HFFc6 (cell line): ENCODE data around the gene GPC6. TPM values are rescaled to one million over a fixed set of nuclear protein-coding genes. Genes with fewer than 3 reads are reported as not detected.
A peak's percentile ranks its signal among the peaks of the same experiment; 100 is the strongest.

ENCODE experiments used
- DNase-seq: peaks from one replicate; pipeline ENCODE4 v3.0.0-alpha.2; 2018
- H3K27ac Mint-ChIP-seq: 2 replicates; pipeline ENCODE4 v1.8.0; 2020; ENCODE audit warnings: mild to moderate bottlenecking, mixed read lengths
- H3K27me3 Mint-ChIP-seq: 2 replicates; pipeline ENCODE4 v1.8.0; 2021; ENCODE audit warnings: mild to moderate bottlenecking, moderate library complexity, mixed read lengths; ENCODE audit not compliant: insufficient read depth
- H3K36me3 Mint-ChIP-seq: 2 replicates; pipeline ENCODE4 v1.8.0; 2021; ENCODE audit warnings: low read depth, mixed read lengths
- H3K4me1 Mint-ChIP-seq: 2 replicates; pipeline ENCODE4 v1.8.0; 2020; ENCODE audit warnings: low read depth, mixed read lengths
- H3K4me3 Mint-ChIP-seq: 2 replicates; pipeline ENCODE4 v1.8.0; 2020; ENCODE audit warnings: mild to moderate bottlenecking, moderate library complexity, mixed read lengths
- H3K9me3 Mint-ChIP-seq: 2 replicates; pipeline ENCODE4 v1.8.0; 2020; ENCODE audit warnings: mild to moderate bottlenecking, mixed read lengths
- total RNA-seq, 6 experiments: library from RNA; stranded (reverse); fragmentation: NEBNext Ultra II Directional; extraction: Animal tissue kit (Norgen Biotek cat#: 25700); gene quantifications; 2 replicates in 1 of 6; 3 replicates in 5 of 6; pipeline ENCODE4 v1.2.3, GENCODE V29; 2021
- TF ChIP-seq, protein P1 (sequence below): fragments of 200-600 bp; sonication (generic); IDR thresholded peaks from 2 replicates; pipeline ENCODE4 v1.5.0; 2021; ENCODE audit warnings: antibody characterized with exemption, mild to moderate bottlenecking

GPC6 gene
- total RNA-seq, 6 experiments from 2014 or later: 3.0 to 5.3 (median 4.4) TPM

DNA sequence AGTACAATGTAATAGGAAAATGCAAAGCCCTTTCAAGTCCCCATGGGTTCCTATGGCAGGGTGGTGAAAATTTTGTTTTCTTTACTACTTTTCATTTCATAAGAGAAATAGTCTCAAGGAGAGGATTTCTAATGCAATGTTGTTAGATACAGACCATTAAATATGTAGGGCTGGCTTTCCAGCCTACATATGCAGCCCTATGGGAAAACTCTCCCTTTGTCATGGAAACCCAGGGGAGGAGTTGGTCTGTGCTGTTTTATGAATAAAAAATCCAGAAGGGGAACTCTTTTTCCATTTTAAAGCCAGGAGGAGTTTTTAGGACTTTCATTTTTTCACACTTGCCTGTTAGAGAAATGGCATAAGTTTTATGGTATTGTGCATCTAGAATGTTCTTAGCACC is 1133.3 kb downstream of the GPC6 start:
- TF ChIP-seq, protein P1, sequence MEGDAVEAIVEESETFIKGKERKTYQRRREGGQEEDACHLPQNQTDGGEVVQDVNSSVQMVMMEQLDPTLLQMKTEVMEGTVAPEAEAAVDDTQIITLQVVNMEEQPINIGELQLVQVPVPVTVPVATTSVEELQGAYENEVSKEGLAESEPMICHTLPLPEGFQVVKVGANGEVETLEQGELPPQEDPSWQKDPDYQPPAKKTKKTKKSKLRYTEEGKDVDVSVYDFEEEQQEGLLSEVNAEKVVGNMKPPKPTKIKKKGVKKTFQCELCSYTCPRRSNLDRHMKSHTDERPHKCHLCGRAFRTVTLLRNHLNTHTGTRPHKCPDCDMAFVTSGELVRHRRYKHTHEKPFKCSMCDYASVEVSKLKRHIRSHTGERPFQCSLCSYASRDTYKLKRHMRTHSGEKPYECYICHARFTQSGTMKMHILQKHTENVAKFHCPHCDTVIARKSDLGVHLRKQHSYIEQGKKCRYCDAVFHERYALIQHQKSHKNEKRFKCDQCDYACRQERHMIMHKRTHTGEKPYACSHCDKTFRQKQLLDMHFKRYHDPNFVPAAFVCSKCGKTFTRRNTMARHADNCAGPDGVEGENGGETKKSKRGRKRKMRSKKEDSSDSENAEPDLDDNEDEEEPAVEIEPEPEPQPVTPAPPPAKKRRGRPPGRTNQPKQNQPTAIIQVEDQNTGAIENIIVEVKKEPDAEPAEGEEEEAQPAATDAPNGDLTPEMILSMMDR: no peak
- Mint-ChIP-seq H3K27me3 (peaks cover 3% of the 10 kb centered on the region), H3K27ac (no peak overlapping the region), H3K4me1 (peaks cover 15% of the 10 kb centered on the region), H3K36me3 (no peaks in the 10 kb centered on the region), H3K9me3 (no peaks in the 10 kb centered on the region; the same call in 1 of the 2 replicates), H3K4me3 (no peak overlapping the region)
- no peak for DNase-seq

DNA sequence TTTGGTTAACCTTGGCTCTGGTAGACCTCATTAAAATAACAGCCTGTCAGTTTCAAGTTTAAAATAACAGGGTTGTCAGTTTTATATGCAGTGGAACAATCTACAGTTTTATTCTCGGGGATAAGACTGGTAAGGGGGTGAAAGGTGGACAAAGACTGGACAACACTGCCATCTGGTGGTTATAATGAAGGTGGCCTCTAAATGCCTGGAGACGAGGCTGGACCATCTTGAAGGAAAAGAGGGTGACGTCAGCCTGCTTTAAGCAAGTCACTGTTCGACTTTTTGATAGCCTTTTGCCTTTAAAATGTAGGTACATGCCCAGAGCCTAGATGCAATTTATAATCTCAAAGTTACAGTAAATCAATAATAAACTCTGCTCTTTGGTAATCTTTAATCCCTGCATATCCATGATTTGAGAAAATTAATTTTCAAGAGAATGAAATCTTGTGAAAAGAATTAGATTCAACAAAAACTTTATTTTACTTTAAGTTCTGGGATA is 1135.9 kb downstream of the GPC6 start:
- Mint-ChIP-seq H3K27ac (no peak overlapping the region), H3K9me3 (no peaks in the 10 kb centered on the region), H3K4me3 (no peak overlapping the region), H3K4me1 (peaks cover 15% of the 10 kb centered on the region), H3K27me3 (peaks cover 3% of the 10 kb centered on the region), H3K36me3 (no peaks in the 10 kb centered on the region)
- TF ChIP-seq, protein P1: peak; percentile 96
- peak; percentile 76 for DNase-seq

DNA sequence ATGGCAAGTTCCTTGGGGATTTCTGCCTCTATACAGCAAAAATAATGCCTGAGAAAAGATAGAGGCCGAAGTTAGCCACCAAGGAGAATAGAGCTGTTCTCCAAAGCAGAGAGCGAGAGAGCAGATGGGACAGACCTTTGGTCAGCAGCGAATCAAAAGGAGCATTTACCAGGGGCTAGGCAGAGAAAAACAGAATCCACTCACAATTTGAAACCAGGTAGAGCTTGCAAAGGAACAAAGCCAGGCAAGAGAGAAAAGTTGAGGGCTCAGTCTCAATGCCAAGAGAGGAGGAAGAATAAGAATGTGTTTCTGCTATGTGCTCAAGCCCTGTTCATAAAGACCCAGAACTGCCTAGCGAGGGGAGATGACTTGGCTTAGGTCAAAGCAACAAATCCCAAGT is 1140.1 kb downstream of the GPC6 start:
- no peaks in the 10 kb centered on the region for H3K9me3 Mint-ChIP-seq

DNA sequence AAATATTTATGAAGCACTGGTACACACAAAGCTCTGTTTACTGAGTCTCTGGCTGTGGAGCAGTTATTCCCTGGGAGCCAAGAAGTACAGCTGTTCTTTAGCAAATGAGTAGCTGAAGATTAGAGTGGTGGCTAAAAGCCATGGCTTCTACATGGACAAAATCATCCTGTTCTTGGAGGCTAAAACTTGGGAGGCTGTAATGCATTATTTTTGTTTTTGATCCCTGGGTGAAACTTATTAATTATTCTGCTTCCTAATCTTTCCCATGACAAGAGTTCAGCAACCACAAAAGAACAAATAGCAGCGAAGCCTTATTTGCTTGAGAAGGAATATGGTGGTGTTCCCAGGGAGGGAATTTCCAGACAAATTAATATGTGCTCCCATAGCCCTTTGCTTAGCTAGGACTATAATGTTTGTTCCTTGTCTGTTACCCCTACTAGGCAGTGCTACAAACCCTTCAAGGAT is 1143.4 kb downstream of the GPC6 start:
- Mint-ChIP-seq H3K9me3 (no peaks in the 10 kb centered on the region), H3K27me3 (peaks cover 4% of the 10 kb centered on the region; the same call in 1 of the 2 replicates), H3K27ac (no peak overlapping the region), H3K36me3 (no peaks in the 10 kb centered on the region), H3K4me3 (no peak overlapping the region), H3K4me1 (no peaks in the 10 kb centered on the region)
- TF ChIP-seq, protein P1: no peak
- DNase-seq: no peak

More for the DNA sequence above, 1140.1 kb downstream of the GPC6 start:
- TF ChIP-seq, protein P1: no peak
- H3K27me3 Mint-ChIP-seq: peaks cover 7% of the 10 kb centered on the region
- H3K4me1 Mint-ChIP-seq: peaks cover 15% of the 10 kb centered on the region
- H3K4me3 Mint-ChIP-seq: no peak overlapping the region
- H3K27ac Mint-ChIP-seq: no peak overlapping the region
- no peak for DNase-seq
- H3K36me3 Mint-ChIP-seq: no peaks in the 10 kb centered on the region

DNA sequence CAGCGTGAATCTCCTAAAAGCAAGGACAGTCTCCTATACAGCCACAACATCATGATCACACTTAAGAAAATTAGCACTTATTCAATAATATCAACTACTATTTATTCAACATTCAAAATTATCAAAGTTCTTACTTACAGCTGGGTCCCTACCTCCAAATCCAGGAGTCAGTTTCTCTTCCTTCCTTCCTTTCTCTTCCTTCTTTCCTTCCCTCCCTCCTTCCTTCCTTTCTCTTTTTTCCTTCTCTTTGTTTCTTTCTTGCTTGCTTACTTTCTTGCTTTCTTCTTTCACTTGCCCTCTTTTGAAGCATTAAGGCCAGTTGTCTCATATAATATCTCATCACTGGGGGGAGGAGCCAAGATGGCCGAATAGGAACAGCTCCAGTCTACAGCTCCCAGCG is 1145.2 kb downstream of the GPC6 start:
- TF ChIP-seq, protein P1: no peak
- Mint-ChIP-seq H3K36me3 (no peaks in the 10 kb centered on the region), H3K27me3 (peaks cover 4% of the 10 kb centered on the region; the same call in 1 of the 2 replicates), H3K4me1 (no peaks in the 10 kb centered on the region), H3K27ac (no peak overlapping the region), H3K4me3 (no peak overlapping the region), H3K9me3 (no peaks in the 10 kb centered on the region)
- no peak for DNase-seq

DNA sequence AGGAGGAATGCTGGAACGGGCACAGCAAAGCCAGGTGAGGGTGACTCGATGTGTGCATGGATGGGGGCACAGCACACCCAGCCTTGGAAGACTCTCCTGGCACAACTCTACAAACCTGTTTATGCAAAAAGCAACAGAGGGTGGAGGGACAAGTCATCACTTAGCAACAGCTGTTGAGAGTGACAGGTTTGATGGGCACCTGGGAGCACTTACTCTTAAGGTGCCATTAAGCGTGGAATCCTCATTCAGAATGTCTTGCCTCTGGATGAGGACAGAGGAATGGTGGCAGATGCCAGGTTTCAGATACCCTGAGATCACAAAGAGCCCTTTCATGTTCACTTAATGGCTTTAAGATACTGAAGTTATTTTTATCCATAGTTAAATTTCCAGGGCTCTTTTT is 1155.9 kb downstream of the GPC6 start:
- Mint-ChIP-seq H3K4me1 (no peaks in the 10 kb centered on the region), H3K36me3 (no peaks in the 10 kb centered on the region), H3K9me3 (no peaks in the 10 kb centered on the region), H3K27ac (no peak overlapping the region), H3K27me3 (peaks cover 8% of the 10 kb centered on the region), H3K4me3 (no peak overlapping the region)
- TF ChIP-seq, protein P1: no peak
- no peak for DNase-seq
